Measurements from ENCODE around the gene OPRD1.

The OPRD1 gene

GRCh38 chr1:28887835-28888682 is 76.1 kb downstream of the OPRD1 start:
- ChIA-PET CTCF (interaction anchor here (1.2 kb wide), 1 partner anchor 146 kb away, joined by 5 read pairs; no protein-coding TSS in a partner anchor), POLR2A (interaction anchor here (0.8 to 1.8 kb wide), 3 partner anchors 26 to 343 kb away, joined by 5 to 9 read pairs (median 6); partner anchors contain the start of genes EPB41, MECR and SRSF4)
- no peak for DNase-seq (ENCODE audit: extremely low spot score)
- no peak for TF ChIP-seq SP1 (IDR thresholded peaks at IDR 0.05)
- no peak for TF ChIP-seq FOXK2 (IDR thresholded peaks at IDR 0.05)
- TF ChIP-seq FOXM1 (IDR thresholded peaks at IDR 0.05; ENCODE audit: borderline replicate concordance): no peak

GRCh38 chr1:28888915-28889314 is 76.9 kb downstream of the OPRD1 start:
- ChIA-PET CTCF (no interaction called here), POLR2A (interaction anchor here (0.9 kb wide), 1 partner anchor 26 kb away, joined by 3 read pairs; the partner anchor contains the start of gene EPB41)
- TF ChIP-seq L3MBTL2 (conservative IDR thresholded peaks at IDR 0.05): no peak
- TF ChIP-seq HDGF (IDR thresholded peaks at IDR 0.05; ENCODE audit: borderline replicate concordance): no peak
- TF ChIP-seq CTBP1 (IDR thresholded peaks at IDR 0.05; ENCODE audit: borderline replicate concordance): no peak
- TF ChIP-seq BHLHE40 (IDR thresholded peaks at IDR 0.05; ENCODE audit: borderline replicate concordance): no peak
- TF ChIP-seq ARNT (IDR thresholded peaks at IDR 0.05): no peak
- TF ChIP-seq SP1 (IDR thresholded peaks at IDR 0.05): no peak
- TF ChIP-seq TARDBP (IDR thresholded peaks at IDR 0.05): no peak
- no peak for TF ChIP-seq FOXK2 (IDR thresholded peaks at IDR 0.05)
- TF ChIP-seq, protein P1, sequence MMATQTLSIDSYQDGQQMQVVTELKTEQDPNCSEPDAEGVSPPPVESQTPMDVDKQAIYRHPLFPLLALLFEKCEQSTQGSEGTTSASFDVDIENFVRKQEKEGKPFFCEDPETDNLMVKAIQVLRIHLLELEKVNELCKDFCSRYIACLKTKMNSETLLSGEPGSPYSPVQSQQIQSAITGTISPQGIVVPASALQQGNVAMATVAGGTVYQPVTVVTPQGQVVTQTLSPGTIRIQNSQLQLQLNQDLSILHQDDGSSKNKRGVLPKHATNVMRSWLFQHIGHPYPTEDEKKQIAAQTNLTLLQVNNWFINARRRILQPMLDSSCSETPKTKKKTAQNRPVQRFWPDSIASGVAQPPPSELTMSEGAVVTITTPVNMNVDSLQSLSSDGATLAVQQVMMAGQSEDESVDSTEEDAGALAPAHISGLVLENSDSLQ (IDR thresholded peaks at IDR 0.05): no peak
- TF ChIP-seq FOXA1 (IDR thresholded peaks at IDR 0.05): no peak
- no peak for TF ChIP-seq FOXM1 (IDR thresholded peaks at IDR 0.05; ENCODE audit: borderline replicate concordance)
- TF ChIP-seq SUZ12 (IDR thresholded peaks at IDR 0.05): no peak
- DNase-seq (ENCODE audit: extremely low spot score): no peak

GRCh38 chr1:28889357-28889756 is 77.4 kb downstream of the OPRD1 start:
- no peak for DNase-seq (ENCODE audit: extremely low spot score)
- POLR2A ChIA-PET: interaction anchor here (0.9 kb wide), 1 partner anchor 25 kb away, joined by 3 read pairs; the partner anchor contains the start of gene EPB41
- CTCF ChIA-PET: interaction anchor here (0.6 kb wide), 2 partner anchors 147 to 339 kb away, joined by 3 read pairs; no protein-coding TSS in a partner anchor
- no peak for TF ChIP-seq ELF4 (IDR thresholded peaks at IDR 0.05)
- no peak for TF ChIP-seq NFRKB (IDR thresholded peaks at IDR 0.05)
- TF ChIP-seq CTBP1 (IDR thresholded peaks at IDR 0.05; ENCODE audit: borderline replicate concordance): no peak
- no peak for TF ChIP-seq ZNF384 (IDR thresholded peaks at IDR 0.05)
- no peak for TF ChIP-seq SUZ12 (IDR thresholded peaks at IDR 0.05)
- no peak for TF ChIP-seq FOXK2 (IDR thresholded peaks at IDR 0.05)
- TF ChIP-seq, protein P1 (IDR thresholded peaks at IDR 0.05): no peak
- no peak for TF ChIP-seq ARNT (IDR thresholded peaks at IDR 0.05)
- TF ChIP-seq SP1 (IDR thresholded peaks at IDR 0.05): no peak
- TF ChIP-seq TARDBP (IDR thresholded peaks at IDR 0.05): no peak
- TF ChIP-seq LEF1 (IDR thresholded peaks at IDR 0.05; ENCODE audit: borderline replicate concordance): no peak
- TF ChIP-seq FOXM1 (IDR thresholded peaks at IDR 0.05; ENCODE audit: borderline replicate concordance): no peak
- TF ChIP-seq L3MBTL2 (conservative IDR thresholded peaks at IDR 0.05): no peak
- TF ChIP-seq HDGF (IDR thresholded peaks at IDR 0.05; ENCODE audit: borderline replicate concordance): no peak
- TF ChIP-seq BHLHE40 (IDR thresholded peaks at IDR 0.05; ENCODE audit: borderline replicate concordance): no peak
- no peak for TF ChIP-seq FOXA1 (IDR thresholded peaks at IDR 0.05)

DNA sequence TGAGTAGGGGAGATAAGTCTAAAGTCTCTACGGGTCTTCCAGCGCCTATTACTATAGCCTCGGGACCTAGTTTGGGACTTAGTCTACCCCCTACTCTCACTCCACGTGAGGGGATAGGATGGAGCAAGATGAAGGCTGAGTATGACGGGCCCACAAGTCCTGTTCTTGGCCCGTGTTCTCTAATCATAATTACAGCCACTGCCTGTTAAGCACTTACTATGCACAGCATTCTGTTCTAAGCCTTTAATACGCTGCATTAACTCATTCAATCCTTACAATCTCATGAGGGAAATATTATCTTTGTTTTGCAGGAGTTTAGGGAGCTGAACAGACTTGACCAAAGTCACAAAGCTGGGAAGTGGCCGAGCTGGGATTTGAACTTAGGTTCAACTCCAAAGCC is 78.5 kb downstream of the OPRD1 start:
- no peak for DNase-seq (ENCODE audit: extremely low spot score)
- POLR2A ChIA-PET: interaction anchor here (1.3 kb wide), 1 partner anchor 24 kb away, joined by 4 read pairs; the partner anchor contains the start of gene EPB41
- CTCF ChIA-PET: interaction anchor here (1.2 kb wide), 1 partner anchor 142 kb away, joined by 4 read pairs; no protein-coding TSS in a partner anchor
- no peak for TF ChIP-seq FOXA1 (IDR thresholded peaks at IDR 0.05)
- TF ChIP-seq, protein P1 (IDR thresholded peaks at IDR 0.05): no peak
- TF ChIP-seq ARNT (IDR thresholded peaks at IDR 0.05): no peak
- TF ChIP-seq LEF1 (IDR thresholded peaks at IDR 0.05; ENCODE audit: borderline replicate concordance): no peak
- no peak for TF ChIP-seq BHLHE40 (IDR thresholded peaks at IDR 0.05; ENCODE audit: borderline replicate concordance)
- no peak for TF ChIP-seq L3MBTL2 (conservative IDR thresholded peaks at IDR 0.05)
- no peak for TF ChIP-seq ZNF384 (IDR thresholded peaks at IDR 0.05)
- TF ChIP-seq FOXM1 (IDR thresholded peaks at IDR 0.05; ENCODE audit: borderline replicate concordance): no peak

- ChIA-PET POLR2A (interaction anchor here (0.9 to 1.3 kb wide), 2 partner anchors 14 to 23 kb away, joined by 3 to 4 read pairs; partner anchors contain the start of gene EPB41), CTCF (interaction anchor here (1.2 kb wide), 1 partner anchor 142 kb away, joined by 4 read pairs; no protein-coding TSS in a partner anchor)
- no peak for DNase-seq (ENCODE audit: extremely low spot score)
- TF ChIP-seq NFRKB (IDR thresholded peaks at IDR 0.05) (no peak), BHLHE40 (IDR thresholded peaks at IDR 0.05; ENCODE audit: borderline replicate concordance) (no peak), SUZ12 (IDR thresholded peaks at IDR 0.05) (no peak), ZNF384 (IDR thresholded peaks at IDR 0.05) (no peak), HDGF (IDR thresholded peaks at IDR 0.05; ENCODE audit: borderline replicate concordance) (no peak), TARDBP (IDR thresholded peaks at IDR 0.05) (no peak), L3MBTL2 (conservative IDR thresholded peaks at IDR 0.05) (no peak), SP1 (IDR thresholded peaks at IDR 0.05) (no peak), CTBP1 (IDR thresholded peaks at IDR 0.05; ENCODE audit: borderline replicate concordance) (no peak), FOXK2 (IDR thresholded peaks at IDR 0.05) (no peak), FOXM1 (IDR thresholded peaks at IDR 0.05; ENCODE audit: borderline replicate concordance) (no peak), FOXA1 (IDR thresholded peaks at IDR 0.05) (no peak), ARNT (IDR thresholded peaks at IDR 0.05) (no peak), LEF1 (IDR thresholded peaks at IDR 0.05; ENCODE audit: borderline replicate concordance) (no peak)
- TF ChIP-seq, protein P1 (IDR thresholded peaks at IDR 0.05): no peak
Observed at GRCh38 chr1:28890836-28891235, 78.9 kb downstream of the OPRD1 start.

Data from HEK293T (cell line).